Measurements from ENCODE around the gene CRAMP1. TPM values are rescaled to one million over a fixed set of nuclear protein-coding genes. Genes with fewer than 3 reads are reported as not detected.

Gene CRAMP1
- total and polyA plus RNA-seq, 7 donors, result 3.3 to 13.1 (median 8.6) TPM

DNA sequence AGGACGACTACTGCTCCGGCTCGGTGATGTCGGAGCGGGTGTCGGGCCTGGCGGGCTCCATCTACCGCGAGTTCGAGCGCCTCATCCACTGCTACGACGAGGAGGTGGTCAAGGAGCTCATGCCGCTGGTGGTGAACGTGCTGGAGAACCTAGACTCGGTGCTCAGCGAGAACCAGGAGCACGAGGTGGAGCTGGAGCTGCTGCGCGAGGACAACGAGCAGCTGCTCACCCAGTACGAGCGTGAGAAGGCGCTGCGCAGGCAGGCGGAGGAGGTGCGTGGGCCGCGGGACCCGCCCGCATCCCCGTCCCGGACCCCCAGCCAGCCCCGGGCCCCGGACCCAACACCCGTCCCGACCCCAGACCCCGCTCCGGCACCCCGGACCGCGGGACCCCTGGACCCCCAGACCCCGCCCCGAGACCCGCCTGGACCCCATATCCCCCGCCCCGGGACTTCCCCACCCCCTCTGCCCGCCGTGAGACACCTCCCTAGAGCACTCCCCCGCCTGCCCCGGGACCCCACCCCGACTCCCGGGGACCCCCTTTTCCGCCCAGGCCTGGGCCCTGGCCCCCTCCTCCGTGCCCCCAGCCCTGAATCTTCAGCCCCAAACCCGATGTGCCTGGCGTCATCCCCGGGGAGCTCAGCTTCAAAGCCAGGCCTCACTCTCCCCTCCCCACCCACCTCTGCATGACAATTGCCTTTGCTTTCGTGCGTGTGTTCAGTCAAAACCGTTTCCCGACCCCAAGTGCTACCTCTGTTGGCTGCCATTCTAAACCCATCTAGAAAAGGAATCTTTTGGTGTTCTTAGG lies 94.4 kb downstream of the CRAMP1 start:
- peak overlapping the region; percentile 96 for H3K4me3 ChIP-seq
- ATAC-seq (peak; percentile 17 to 29 (median 24)), DNase-seq (no peak)
- peak overlapping the region; percentile 99 for H3K27ac ChIP-seq
- TF ChIP-seq, protein P1, sequence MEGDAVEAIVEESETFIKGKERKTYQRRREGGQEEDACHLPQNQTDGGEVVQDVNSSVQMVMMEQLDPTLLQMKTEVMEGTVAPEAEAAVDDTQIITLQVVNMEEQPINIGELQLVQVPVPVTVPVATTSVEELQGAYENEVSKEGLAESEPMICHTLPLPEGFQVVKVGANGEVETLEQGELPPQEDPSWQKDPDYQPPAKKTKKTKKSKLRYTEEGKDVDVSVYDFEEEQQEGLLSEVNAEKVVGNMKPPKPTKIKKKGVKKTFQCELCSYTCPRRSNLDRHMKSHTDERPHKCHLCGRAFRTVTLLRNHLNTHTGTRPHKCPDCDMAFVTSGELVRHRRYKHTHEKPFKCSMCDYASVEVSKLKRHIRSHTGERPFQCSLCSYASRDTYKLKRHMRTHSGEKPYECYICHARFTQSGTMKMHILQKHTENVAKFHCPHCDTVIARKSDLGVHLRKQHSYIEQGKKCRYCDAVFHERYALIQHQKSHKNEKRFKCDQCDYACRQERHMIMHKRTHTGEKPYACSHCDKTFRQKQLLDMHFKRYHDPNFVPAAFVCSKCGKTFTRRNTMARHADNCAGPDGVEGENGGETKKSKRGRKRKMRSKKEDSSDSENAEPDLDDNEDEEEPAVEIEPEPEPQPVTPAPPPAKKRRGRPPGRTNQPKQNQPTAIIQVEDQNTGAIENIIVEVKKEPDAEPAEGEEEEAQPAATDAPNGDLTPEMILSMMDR (IDR thresholded peaks at IDR 0.05), result no peak
- H3K4me1 ChIP-seq, result peaks cover 29% of the 10 kb centered on the region
- 0 to 1% (median 0%) methylated on average over 33 to 60 of the region's 62 CpGs for WGBS, 3 donors
- H3K9me3 ChIP-seq, result no peaks in the 10 kb centered on the region
- no peaks in the 10 kb centered on the region for H3K27me3 ChIP-seq (ENCODE audit: insufficient read depth in 3 of 3, low read length in 2 of 3)
- intact Hi-C loops (cut with DNase I), result loop anchor here (5.0 to 10.0 kb wide), 4 partner anchors 66 to 329 kb away; partner anchors contain the start of genes CRAMP1 (in 2 of the 2), IFT140 (in 2 of the 2), EME2 (in 1 of the 2) and MRPS34 (in 1 of the 2)
- peaks cover 2 to 11% of the 10 kb centered on the region in 2 donors for H3K36me3 ChIP-seq (ENCODE audit: insufficient read depth in 1 of 2, low read depth in 1 of 2)

- Histone ChIP-seq H3K9me3 (no peaks in the 10 kb centered on the region), H3K4me3 (peak overlapping the region; percentile 96), H3K4me1 (peaks cover 29% of the 10 kb centered on the region), H3K27me3 (ENCODE audit: insufficient read depth in 3 of 3, low read length in 2 of 3) (no peaks in the 10 kb centered on the region), H3K36me3 (ENCODE audit: insufficient read depth in 1 of 2, low read depth in 1 of 2) (peaks cover 0 to 6% of the 10 kb centered on the region in 2 donors), H3K27ac (peak overlapping the region; percentile 99)
- DNase-seq (no peak), ATAC-seq (no peak)
- WGBS, 3 donors, result 16 to 20% (median 16%) methylated on average over 16 of the region's 16 CpGs
- TF ChIP-seq, protein P1 (IDR thresholded peaks at IDR 0.05), result no peak
- intact Hi-C loops (cut with DNase I), result loop anchor here (5.0 to 10.0 kb wide), 4 partner anchors 65 to 330 kb away; partner anchors contain the start of genes CRAMP1 (in 2 of the 2), IFT140 (in 2 of the 2), EME2 (in 1 of the 2) and MRPS34 (in 1 of the 2)
These were observed 95.1 kb downstream of the CRAMP1 start for GRCh38 chr16:1707193-1707790.

DNA sequence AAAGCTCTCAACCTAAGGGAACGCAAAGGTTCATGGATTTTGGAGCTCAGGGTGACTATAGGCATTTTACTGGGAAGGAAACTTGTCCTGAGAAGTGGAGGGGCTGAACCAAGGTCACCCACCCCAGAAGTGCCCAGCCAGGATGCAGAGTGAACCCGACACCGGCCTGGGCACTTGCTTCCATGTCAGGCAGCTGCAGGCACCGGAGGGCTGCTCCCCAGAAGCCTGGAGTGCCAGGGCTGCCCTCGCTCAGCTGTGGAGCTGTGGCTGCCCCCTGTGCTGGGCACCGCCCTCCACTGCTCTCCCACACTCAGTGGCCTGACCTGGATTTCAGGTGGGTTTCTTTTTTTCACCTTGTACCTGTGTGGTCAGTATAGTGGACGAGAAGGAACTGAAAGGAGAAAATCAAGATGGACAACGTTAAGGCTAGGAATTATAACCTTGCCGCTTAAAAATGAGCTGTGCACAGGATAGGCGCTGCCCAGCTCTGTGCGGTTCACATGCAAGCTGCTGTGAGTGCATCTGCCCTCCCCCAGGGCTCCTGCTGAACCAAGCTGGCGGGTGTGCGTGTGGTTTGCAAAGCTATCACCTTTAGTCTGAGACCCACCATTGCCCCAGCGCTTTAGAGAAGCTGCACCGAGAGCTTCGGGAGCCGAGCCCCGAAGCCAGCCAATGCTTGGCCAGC lies 96.1 kb downstream of the CRAMP1 start:
- Histone ChIP-seq H3K9me3 (no peaks in the 10 kb centered on the region), H3K4me3 (peak overlapping the region; percentile 96), H3K4me1 (peaks cover 29% of the 10 kb centered on the region), H3K27ac (peak overlapping the region; percentile 99), H3K27me3 (ENCODE audit: insufficient read depth in 3 of 3, low read length in 2 of 3) (no peaks in the 10 kb centered on the region), H3K36me3 (ENCODE audit: insufficient read depth in 1 of 2, low read depth in 1 of 2) (no peaks in the 10 kb centered on the region)
- TF ChIP-seq, protein P1 (IDR thresholded peaks at IDR 0.05), result no peak
- DNase-seq (no peak), ATAC-seq (no peak)
- WGBS, 3 donors, result 69 to 77% (median 75%) methylated on average over 18 of the region's 18 CpGs
- intact Hi-C loops (cut with DNase I), result loop anchor here (5.0 to 10.0 kb wide), 4 partner anchors 64 to 331 kb away; partner anchors contain the start of genes CRAMP1 (in 2 of the 2), IFT140 (in 2 of the 2), EME2 (in 1 of the 2) and MRPS34 (in 1 of the 2)

- H3K4me3 ChIP-seq, result peak overlapping the region; percentile 96
- intact Hi-C loops (cut with DNase I), result loop anchor here (5.0 to 10.0 kb wide), 4 partner anchors 64 to 331 kb away; partner anchors contain the start of genes CRAMP1 (in 2 of the 2), IFT140 (in 2 of the 2), EME2 (in 1 of the 2) and MRPS34 (in 1 of the 2)
- H3K9me3 ChIP-seq, result no peaks in the 10 kb centered on the region
- TF ChIP-seq, protein P1 (IDR thresholded peaks at IDR 0.05), result no peak
- H3K27ac ChIP-seq, result peak overlapping the region; percentile 99
- H3K36me3 ChIP-seq (ENCODE audit: insufficient read depth in 1 of 2, low read depth in 1 of 2), result no peaks in the 10 kb centered on the region
- 53 to 70% (median 55%) methylated on average over 13 of the region's 13 CpGs for WGBS, 3 donors
- H3K27me3 ChIP-seq (ENCODE audit: insufficient read depth in 3 of 3, low read length in 2 of 3), result no peaks in the 10 kb centered on the region
- DNase-seq (peak; percentile 64 to 70), ATAC-seq (peak; percentile 37 to 66 (median 38))
- peaks cover 29% of the 10 kb centered on the region for H3K4me1 ChIP-seq
These were observed 96.6 kb downstream of the CRAMP1 start for GRCh38 chr16:1708768-1709180.

Measured in psoas muscle (tissue), 8 donors.